ENCODE results near the gene POR.

POR gene

GRCh38 chr7:75938921-75939320 is 24.0 kb downstream of the POR start:
- Histone ChIP-seq H3K79me2 (ENCODE audit: insufficient read depth, low read length) (no peaks in the 10 kb centered on the region), H3K9ac (ENCODE audit: low read length) (no peak overlapping the region), H3K4me1 (ENCODE audit: insufficient read depth, low read length, severe bottlenecking) (no peaks in the 10 kb centered on the region), H4K20me1 (ENCODE audit: insufficient read depth, low read length) (no peaks in the 10 kb centered on the region), H3K27me3 (ENCODE audit: insufficient read depth, low read length) (no peaks in the 10 kb centered on the region), H3F3A (ENCODE audit: insufficient read depth, low read length) (no peaks in the 10 kb centered on the region), H3K4me3 (ENCODE audit: low read depth, low read length, poor library complexity, severe bottlenecking) (no peak overlapping the region), H3K9me3 (ENCODE audit: low read length) (no peaks in the 10 kb centered on the region), H2AFZ (ENCODE audit: low read length) (no peak overlapping the region), H3K36me3 (ENCODE audit: insufficient read depth, low read length) (no peaks in the 10 kb centered on the region), H3K4me2 (ENCODE audit: low read length) (no peak overlapping the region), H3K27ac (ENCODE audit: low read depth, low read length, poor library complexity, severe bottlenecking) (no peak overlapping the region), H3K9me2 (ENCODE audit: low read depth, low read length) (no peaks in the 10 kb centered on the region)
- TF ChIP-seq CTCF (IDR thresholded peaks at IDR 0.05; ENCODE audit: low read length) (no peak), EZH2 (IDR thresholded peaks at IDR 0.05; ENCODE audit: borderline replicate concordance, low read length) (no peak)

- TF ChIP-seq CTCF (IDR thresholded peaks at IDR 0.05; ENCODE audit: low read length) = no peak
- TF ChIP-seq EZH2 (IDR thresholded peaks at IDR 0.05; ENCODE audit: borderline replicate concordance, low read length) = no peak
- Histone ChIP-seq H3K36me3 (ENCODE audit: insufficient read depth, low read length) (no peaks in the 10 kb centered on the region), H3K79me2 (ENCODE audit: insufficient read depth, low read length) (no peaks in the 10 kb centered on the region), H3K4me2 (ENCODE audit: low read length) (no peak overlapping the region), H3F3A (ENCODE audit: insufficient read depth, low read length) (no peaks in the 10 kb centered on the region; the same call in 1 of the 2 replicates), H3K9me3 (ENCODE audit: low read length) (no peaks in the 10 kb centered on the region), H2AFZ (ENCODE audit: low read length) (no peak overlapping the region), H4K20me1 (ENCODE audit: insufficient read depth, low read length) (no peaks in the 10 kb centered on the region), H3K27me3 (ENCODE audit: insufficient read depth, low read length) (no peaks in the 10 kb centered on the region), H3K4me1 (ENCODE audit: insufficient read depth, low read length, severe bottlenecking) (peaks cover 30% of the 10 kb centered on the region), H3K27ac (ENCODE audit: low read depth, low read length, poor library complexity, severe bottlenecking) (no peak overlapping the region), H3K9ac (ENCODE audit: low read length) (no peak overlapping the region), H3K4me3 (ENCODE audit: low read depth, low read length, poor library complexity, severe bottlenecking) (no peak overlapping the region), H3K9me2 (ENCODE audit: low read depth, low read length) (no peaks in the 10 kb centered on the region)
Measured at GRCh38 chr7:75943864-75944263, 28.9 kb downstream of the POR start.

- Histone ChIP-seq H3K4me3 (ENCODE audit: low read depth, low read length, poor library complexity, severe bottlenecking) (no peak overlapping the region), H3K27ac (ENCODE audit: low read depth, low read length, poor library complexity, severe bottlenecking) (peak overlapping the region; percentile 90), H3K9me2 (ENCODE audit: low read depth, low read length) (no peaks in the 10 kb centered on the region), H3K27me3 (ENCODE audit: insufficient read depth, low read length) (no peaks in the 10 kb centered on the region), H3K9ac (ENCODE audit: low read length) (no peak overlapping the region), H3K4me2 (ENCODE audit: low read length) (no peak overlapping the region), H3K4me1 (ENCODE audit: insufficient read depth, low read length, severe bottlenecking) (peaks cover 30% of the 10 kb centered on the region), H2AFZ (ENCODE audit: low read length) (no peak overlapping the region), H3K36me3 (ENCODE audit: insufficient read depth, low read length) (no peaks in the 10 kb centered on the region), H3K9me3 (ENCODE audit: low read length) (no peaks in the 10 kb centered on the region), H3K79me2 (ENCODE audit: insufficient read depth, low read length) (no peaks in the 10 kb centered on the region), H4K20me1 (ENCODE audit: insufficient read depth, low read length) (no peaks in the 10 kb centered on the region), H3F3A (ENCODE audit: insufficient read depth, low read length) (no peaks in the 10 kb centered on the region; the same call in 1 of the 2 replicates)
- no peak for TF ChIP-seq CTCF (IDR thresholded peaks at IDR 0.05; ENCODE audit: low read length)
- no peak for TF ChIP-seq EZH2 (IDR thresholded peaks at IDR 0.05; ENCODE audit: borderline replicate concordance, low read length)
Measured at GRCh38 chr7:75944507-75944906, 29.6 kb downstream of the POR start.

Measured in OCI-LY1 (cell line).